B cell (primary cell): ENCODE data around the gene TGFB1.

Source experiments
- EZH2 ChIP-seq: IDR thresholded peaks from 2 replicates; pipeline ENCODE4 v1.6.1; 2012; ENCODE audit warnings: borderline replicate concordance, low read depth, mild to moderate bottlenecking, moderate library complexity, low read length; ENCODE audit not compliant: insufficient read depth, poor library complexity, severe bottlenecking
- TF ChIP-seq, protein P1 (sequence below): fragments of 200-600 bp; IDR thresholded peaks from one replicate; pipeline ENCODE4 v1.8.0; 2022; ENCODE audit warnings: antibody characterized with exemption, mild to moderate bottlenecking

GRCh38 chr19:41323430-41324125 is 30.1 kb downstream of the TGFB1 start:
- TF ChIP-seq, protein P1, sequence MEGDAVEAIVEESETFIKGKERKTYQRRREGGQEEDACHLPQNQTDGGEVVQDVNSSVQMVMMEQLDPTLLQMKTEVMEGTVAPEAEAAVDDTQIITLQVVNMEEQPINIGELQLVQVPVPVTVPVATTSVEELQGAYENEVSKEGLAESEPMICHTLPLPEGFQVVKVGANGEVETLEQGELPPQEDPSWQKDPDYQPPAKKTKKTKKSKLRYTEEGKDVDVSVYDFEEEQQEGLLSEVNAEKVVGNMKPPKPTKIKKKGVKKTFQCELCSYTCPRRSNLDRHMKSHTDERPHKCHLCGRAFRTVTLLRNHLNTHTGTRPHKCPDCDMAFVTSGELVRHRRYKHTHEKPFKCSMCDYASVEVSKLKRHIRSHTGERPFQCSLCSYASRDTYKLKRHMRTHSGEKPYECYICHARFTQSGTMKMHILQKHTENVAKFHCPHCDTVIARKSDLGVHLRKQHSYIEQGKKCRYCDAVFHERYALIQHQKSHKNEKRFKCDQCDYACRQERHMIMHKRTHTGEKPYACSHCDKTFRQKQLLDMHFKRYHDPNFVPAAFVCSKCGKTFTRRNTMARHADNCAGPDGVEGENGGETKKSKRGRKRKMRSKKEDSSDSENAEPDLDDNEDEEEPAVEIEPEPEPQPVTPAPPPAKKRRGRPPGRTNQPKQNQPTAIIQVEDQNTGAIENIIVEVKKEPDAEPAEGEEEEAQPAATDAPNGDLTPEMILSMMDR = no peak
- no peak for TF ChIP-seq EZH2
